Activated naive CD4-positive, alpha-beta T cell treated with Interleukin-2 at 50 U/mL for 16 hours (primary cell): ENCODE results near the gene TCF7L2.

Source experiments
- DNase-seq: peaks from one replicate; pipeline ENCODE4 v3.0.0-alpha.2; 2020

Gene TCF7L2

DNA sequence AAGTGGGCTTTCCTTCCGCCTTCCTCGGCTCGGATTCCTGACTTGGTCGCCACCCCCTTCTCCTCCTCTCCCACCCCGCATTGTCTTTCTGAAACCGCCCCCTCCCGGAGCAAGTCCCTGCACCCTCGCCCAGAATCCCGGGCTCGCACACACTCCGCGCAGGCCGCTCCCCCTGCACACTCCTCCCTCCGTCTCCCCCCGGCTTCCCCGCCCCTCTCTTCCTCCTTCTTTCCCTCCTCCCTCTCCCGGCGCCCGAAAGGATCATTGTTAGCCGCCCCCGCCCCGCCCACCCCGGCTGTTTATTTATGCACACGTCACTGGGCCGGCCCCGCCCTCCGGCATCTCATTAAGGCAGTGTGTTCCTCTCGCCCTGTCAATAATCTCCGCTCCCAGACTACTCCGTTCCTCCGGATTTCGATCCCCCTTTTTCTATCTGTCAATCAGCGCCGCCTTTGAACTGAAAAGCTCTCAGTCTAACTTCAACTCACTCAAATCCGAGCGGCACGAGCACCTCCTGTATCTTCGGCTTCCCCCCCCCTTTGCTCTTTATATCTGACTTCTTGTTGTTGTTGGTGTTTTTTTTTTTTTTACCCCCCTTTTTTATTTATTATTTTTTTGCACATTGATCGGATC, at the start of gene TCF7L2:
TCF7L2 (plus strand) TSS at position 373 of the 633 bp plus-strand sequence. CDS start 510 bp downstream, outside the sequence.
- DNase-seq, result peak; percentile 56

- DNase-seq, result no peak
Measured at GRCh38 chr10:112902730-112903129, 47.3 kb upstream of the TCF7L2 start.

- no peak for DNase-seq
Measured at GRCh38 chr10:112904000-112904399, 46.0 kb upstream of the TCF7L2 start.

DNA sequence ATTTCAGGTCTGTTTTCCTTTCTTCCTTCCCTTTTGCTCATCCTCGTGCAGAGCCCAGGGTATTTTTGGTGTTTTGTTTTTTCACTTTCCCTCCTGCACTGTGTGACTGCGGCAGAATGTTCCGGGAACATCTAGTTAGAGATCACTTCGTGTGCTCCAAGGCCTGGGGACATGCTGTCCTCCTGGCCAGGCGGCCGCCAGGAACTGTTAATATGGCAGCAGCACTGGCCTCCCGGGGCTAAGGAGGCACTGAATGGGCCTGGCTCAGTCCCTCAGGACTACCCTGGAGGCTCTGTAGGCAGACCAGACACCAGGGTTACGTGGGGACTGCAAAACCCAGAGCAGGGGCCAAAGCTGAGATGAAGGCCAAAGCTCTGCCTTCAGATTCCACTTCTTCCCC, 43.1 kb upstream of the TCF7L2 start:
- no peak for DNase-seq

DNA sequence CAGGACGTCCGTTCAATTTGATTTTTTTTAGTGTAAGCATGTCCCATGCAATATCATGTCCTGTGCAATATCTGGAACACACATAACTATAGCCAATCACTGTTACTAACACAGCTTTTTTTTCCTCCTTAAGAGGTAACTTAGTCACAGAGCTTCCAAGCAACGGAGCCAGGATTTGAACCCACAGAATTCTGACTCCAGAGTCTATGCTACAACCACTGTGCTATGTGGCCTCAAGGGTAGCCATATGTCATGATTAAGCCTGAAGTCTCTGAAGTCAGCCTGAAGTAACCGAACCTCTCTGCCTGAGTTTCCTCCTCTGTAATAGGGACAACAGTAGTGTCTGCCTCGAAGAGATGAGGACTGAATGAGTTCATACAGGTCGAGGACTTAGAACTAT, 42.2 kb upstream of the TCF7L2 start:
- DNase-seq, result no peak

- no peak for DNase-seq
Measured at GRCh38 chr10:112911206-112911605, 38.8 kb upstream of the TCF7L2 start.

GRCh38 chr10:112912410-112912928, 37.6 kb upstream of the TCF7L2 start:
- DNase-seq, result no peak

GRCh38 chr10:112913255-112913654, 36.8 kb upstream of the TCF7L2 start:
- no peak for DNase-seq

- no peak for DNase-seq
Measured at GRCh38 chr10:112913661-112914287, 36.3 kb upstream of the TCF7L2 start.

GRCh38 chr10:112914288-112914952, 35.6 kb upstream of the TCF7L2 start:
- DNase-seq, result no peak

DNA sequence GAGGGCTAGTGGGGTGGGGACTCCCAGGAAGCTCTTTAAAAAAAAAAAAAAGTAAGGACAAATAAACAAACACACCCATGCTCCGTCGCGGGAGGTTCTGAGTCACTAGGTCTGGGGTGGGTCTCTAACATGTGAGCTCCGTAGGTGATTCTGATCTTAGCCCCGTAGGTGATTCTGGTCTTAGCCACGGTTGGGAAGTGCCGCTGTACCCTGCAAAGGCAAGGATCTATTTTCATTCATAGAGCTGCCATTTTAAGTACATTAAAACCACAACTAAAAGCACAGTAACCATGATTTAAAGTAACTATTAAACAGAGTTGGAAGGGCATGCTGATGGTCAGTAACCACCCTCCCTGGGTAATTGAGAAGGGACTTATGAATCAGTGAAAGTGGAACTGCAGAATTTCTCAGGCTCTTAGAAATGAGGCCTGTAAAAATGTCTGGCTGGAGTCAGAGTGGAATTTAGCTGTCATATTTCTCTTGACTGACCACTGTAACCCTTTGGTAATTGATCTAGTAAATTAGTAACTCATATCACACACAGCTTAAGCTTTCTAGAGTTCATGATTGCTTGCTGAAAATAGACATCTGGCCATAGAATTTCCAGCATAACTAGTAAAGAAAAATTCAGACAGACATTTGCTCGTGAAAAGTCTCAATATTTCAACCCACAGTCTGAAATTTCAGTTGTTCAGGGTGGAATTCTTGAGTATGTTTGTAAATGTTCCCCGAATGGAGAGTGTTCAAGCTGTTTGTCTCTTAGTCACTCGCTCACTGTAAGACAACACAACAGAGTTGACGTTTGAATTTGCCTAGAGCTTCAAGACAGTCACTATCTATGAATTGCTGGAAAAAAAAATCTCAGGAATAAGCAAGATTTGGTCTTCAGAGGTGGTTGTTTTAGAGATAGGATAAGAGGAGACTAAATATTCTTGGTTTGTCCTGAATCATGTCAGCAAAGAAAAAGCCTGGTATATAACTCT, 34.2 kb upstream of the TCF7L2 start:
- DNase-seq, result no peak

DNA sequence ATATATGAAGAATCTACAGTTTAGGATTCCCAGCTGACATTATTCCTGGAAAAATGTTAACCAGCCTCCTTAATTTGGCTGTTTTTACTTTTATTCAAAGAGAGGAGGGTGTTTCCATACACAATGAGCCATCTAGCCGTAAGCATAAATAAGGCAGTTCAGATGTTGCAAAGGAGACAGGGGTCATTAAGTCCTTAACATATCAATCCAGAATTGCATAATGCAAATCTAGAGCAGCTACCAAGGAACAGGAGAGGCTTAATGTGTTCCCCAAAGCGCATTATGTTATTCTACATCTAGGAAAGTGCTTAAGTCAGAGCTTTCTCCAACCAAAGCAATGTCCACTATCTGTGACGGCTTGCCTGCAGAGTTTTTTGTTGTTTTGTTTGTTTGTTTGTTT, 32.4 kb upstream of the TCF7L2 start:
- DNase-seq, result no peak

- DNase-seq, result no peak
Measured at GRCh38 chr10:112918771-112919170, 31.3 kb upstream of the TCF7L2 start.

- no peak for DNase-seq
Measured at GRCh38 chr10:112919721-112920120, 30.3 kb upstream of the TCF7L2 start.

GRCh38 chr10:112926906-112927688, 22.9 kb upstream of the TCF7L2 start:
- DNase-seq, result no peak

GRCh38 chr10:112927980-112928379, 22.1 kb upstream of the TCF7L2 start:
- DNase-seq, result no peak

DNA sequence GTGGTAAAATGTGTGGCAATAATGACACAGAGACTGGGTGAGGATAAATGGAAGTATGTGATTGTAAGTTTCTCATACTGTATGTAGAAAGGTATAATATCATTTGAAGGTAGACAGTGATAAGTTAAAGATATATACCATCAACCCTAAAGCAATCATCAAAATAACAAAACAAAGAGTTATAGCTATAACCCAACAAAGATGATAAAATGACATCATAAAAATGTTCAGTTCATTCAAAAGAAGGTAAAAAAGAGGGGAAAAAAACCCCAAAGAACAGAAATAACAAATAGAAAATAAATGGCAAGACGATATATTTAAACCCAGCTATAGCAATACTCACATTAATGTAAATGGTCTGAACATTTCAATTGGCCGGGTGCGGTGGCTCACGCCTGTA, 17.4 kb upstream of the TCF7L2 start:
- no peak for DNase-seq

DNA sequence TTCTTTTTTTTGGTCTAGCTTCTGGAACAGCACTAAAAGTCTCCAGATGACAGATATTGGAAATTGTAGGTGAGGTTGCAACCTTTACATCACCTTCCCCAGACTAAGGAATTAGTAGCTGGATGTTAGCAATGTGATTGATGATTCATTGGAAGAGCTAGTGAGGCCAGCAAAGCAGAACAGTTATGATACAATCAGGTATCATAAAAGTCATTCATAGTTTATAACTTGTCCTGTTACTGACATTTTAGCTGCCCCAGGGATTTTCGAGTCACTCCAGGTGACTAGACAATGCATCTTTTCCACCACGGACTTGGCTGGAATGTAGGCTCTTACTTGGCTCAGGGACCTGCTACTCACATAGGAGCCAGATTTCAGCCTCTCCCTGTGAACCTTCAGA, 15.9 kb upstream of the TCF7L2 start:
- no peak for DNase-seq

GRCh38 chr10:112938808-112939482, 11.1 kb upstream of the TCF7L2 start:
- no peak for DNase-seq

- DNase-seq, result no peak
Measured at GRCh38 chr10:112945811-112946210, 4.2 kb upstream of the TCF7L2 start.

DNA sequence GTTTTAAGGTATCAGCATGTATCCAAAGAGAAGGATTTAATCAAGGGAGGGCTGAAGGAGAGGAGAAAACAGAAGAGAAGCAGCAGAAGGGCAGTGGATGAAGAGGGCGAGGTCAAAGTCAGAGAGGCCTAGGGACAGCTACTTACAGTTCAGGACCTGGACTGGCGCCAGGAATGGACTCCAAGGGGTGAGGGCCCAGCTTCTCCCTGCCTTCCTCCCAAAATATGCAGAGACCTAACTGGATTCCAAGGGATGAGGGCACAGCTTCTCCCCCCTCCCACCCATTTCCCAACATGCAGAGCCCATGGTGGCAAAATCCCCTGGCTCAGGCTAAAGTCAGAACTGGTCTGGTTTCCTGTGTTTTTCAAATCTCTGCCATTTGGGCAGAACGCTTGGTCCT, 3.4 kb upstream of the TCF7L2 start:
- DNase-seq, result no peak
